Adrenal gland (tissue), 5 donors: ENCODE data around the gene RAB1B.

Experiments used
- POLR2A ChIP-seq, 2 donors: fragments of 450-650 bp; IDR thresholded peaks; one replicate each; pipeline ENCODE4 v1.6.1; 2017; ENCODE audit warnings: antibody characterized with exemption in 2 of 2, mild to moderate bottlenecking in 2 of 2, moderate library complexity in 1 of 2
- TF ChIP-seq, protein P1 (sequence below), 6 experiments: fragments of 450-650 bp in 4 of 6; fragments of 200-600 bp in 2 of 6; sonication (generic) in 1 of 6; IDR thresholded peaks; 1 replicate in 5 of 6; 2 replicates in 1 of 6; pipeline versions ENCODE4 v1.5.1 to v1.8.0; 2016 to 2021; ENCODE audit warnings: antibody characterized with exemption in 6 of 6, mild to moderate bottlenecking in 2 of 6, moderate library complexity in 1 of 6
- donor health status: DM: no; HTN: no; CAD: no.

DNA sequence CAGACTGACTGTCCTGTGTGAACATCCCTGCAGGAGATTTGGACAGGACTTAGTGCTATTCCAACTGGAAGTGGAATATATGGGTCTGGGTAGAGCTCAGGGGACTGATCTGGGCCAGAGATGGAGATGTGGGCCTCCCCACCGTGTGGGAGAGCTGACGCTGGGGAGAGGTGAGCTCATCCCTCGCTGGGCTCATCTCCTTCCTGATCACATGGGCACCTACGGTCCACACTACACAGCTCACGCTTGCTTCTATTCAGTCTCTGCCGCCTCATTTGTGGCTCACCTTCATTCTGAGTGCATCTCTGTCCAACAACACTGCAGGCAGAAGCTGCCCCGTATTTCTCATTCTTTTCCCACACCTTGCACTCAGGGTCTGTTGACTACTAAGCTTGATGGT, 16.6 kb upstream of the RAB1B start:
- TF ChIP-seq POLR2A (IDR thresholded peaks at IDR 0.05) = no peak
- TF ChIP-seq, protein P1, sequence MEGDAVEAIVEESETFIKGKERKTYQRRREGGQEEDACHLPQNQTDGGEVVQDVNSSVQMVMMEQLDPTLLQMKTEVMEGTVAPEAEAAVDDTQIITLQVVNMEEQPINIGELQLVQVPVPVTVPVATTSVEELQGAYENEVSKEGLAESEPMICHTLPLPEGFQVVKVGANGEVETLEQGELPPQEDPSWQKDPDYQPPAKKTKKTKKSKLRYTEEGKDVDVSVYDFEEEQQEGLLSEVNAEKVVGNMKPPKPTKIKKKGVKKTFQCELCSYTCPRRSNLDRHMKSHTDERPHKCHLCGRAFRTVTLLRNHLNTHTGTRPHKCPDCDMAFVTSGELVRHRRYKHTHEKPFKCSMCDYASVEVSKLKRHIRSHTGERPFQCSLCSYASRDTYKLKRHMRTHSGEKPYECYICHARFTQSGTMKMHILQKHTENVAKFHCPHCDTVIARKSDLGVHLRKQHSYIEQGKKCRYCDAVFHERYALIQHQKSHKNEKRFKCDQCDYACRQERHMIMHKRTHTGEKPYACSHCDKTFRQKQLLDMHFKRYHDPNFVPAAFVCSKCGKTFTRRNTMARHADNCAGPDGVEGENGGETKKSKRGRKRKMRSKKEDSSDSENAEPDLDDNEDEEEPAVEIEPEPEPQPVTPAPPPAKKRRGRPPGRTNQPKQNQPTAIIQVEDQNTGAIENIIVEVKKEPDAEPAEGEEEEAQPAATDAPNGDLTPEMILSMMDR (IDR thresholded peaks at IDR 0.05) = no peak
